ENCODE results near the gene POLK.

The POLK gene

DNA sequence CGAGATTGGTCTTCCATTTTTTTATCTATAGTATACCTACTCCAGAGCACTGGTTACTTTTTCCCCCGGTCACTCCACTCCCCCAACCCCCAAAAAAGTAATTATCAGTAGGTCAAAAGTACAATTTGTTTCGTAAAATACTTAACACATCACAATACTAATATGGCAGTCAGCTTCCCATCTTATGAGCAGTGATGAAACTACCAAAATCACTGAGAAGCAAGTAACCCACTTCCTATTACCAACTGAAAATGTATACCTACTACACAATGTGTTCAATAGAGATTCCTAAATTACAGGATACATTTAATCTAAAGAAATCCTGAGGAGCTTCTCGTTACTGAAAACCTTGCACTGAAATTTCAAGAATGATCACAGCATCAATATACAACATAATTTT, 2.1 kb upstream of the POLK start:
- H3K4me3 ChIP-seq (ENCODE audit: low read depth, low read length), result peak overlapping the region; percentile 82
- no peak for DNase-seq (ENCODE audit: low read depth, low spot score)
- TF ChIP-seq, protein P1, sequence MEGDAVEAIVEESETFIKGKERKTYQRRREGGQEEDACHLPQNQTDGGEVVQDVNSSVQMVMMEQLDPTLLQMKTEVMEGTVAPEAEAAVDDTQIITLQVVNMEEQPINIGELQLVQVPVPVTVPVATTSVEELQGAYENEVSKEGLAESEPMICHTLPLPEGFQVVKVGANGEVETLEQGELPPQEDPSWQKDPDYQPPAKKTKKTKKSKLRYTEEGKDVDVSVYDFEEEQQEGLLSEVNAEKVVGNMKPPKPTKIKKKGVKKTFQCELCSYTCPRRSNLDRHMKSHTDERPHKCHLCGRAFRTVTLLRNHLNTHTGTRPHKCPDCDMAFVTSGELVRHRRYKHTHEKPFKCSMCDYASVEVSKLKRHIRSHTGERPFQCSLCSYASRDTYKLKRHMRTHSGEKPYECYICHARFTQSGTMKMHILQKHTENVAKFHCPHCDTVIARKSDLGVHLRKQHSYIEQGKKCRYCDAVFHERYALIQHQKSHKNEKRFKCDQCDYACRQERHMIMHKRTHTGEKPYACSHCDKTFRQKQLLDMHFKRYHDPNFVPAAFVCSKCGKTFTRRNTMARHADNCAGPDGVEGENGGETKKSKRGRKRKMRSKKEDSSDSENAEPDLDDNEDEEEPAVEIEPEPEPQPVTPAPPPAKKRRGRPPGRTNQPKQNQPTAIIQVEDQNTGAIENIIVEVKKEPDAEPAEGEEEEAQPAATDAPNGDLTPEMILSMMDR (IDR thresholded peaks at IDR 0.05; ENCODE audit: insufficient read depth, low read length, missing control alignments), result no peak
- POLR2A ChIA-PET, result no interaction called here
- CTCF ChIA-PET, result interaction anchor here (0.8 to 1.0 kb wide), 3 partner anchors 171 to 273 kb away, joined by 3 read pairs; partner anchors contain the start of genes ANKRD31 and HMGCR

DNA sequence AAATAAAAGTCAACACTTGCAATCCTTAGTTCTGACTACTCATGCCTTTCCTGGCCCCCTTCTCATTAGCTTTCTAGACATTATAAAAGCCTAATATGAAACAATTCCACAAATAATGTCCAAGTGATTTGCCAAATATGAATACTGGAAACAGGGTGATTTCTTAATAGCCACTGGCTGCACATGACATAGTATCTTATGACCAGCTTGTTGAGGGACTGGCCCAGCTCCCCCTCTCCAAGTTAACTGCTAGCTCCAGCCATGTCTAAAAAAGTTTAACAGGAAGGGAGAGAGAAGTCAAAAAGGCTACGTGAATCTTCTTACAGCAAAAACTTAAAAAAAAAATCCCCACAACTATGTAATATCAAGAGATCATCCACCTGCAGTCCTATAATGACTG, 1.7 kb upstream of the POLK start:
- CTCF ChIA-PET, result interaction anchor here (0.8 to 0.9 kb wide), 2 partner anchors 171 to 274 kb away, joined by 3 read pairs; partner anchors contain the start of gene ANKRD31
- POLR2A ChIA-PET, result no interaction called here
- DNase-seq (ENCODE audit: low read depth, low spot score), result peak; percentile 17
- peak overlapping the region; percentile 82 for H3K4me3 ChIP-seq (ENCODE audit: low read depth, low read length)
- TF ChIP-seq, protein P1 (IDR thresholded peaks at IDR 0.05; ENCODE audit: insufficient read depth, low read length, missing control alignments), result no peak

DNA sequence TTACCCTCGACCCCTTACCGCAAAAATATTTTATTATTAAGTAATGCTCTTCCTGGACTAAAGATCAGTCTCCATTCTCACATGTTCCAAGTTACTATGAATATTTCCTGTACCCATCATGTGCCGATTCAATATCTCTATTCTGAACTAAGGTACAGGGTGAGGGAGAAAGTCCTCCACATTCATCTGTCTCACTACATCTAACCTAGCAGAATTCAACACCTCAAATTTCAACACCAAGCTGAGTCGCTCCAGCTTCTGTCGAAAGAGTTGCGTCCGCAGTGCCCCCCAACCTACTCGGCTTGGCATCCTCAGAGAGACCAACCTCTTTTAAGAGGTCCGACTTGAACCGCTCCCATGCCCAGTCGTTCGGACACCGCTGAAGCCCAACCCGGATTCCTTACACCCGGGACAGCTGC, 1.3 kb upstream of the POLK start:
- CTCF ChIA-PET, result interaction anchor here (0.9 kb wide), 1 partner anchor 170 kb away, joined by 3 read pairs; no protein-coding TSS in a partner anchor
- POLR2A ChIA-PET, result no interaction called here
- no peak for DNase-seq (ENCODE audit: low read depth, low spot score)
- TF ChIP-seq, protein P1 (IDR thresholded peaks at IDR 0.05; ENCODE audit: insufficient read depth, low read length, missing control alignments), result no peak
- H3K4me3 ChIP-seq (ENCODE audit: low read depth, low read length), result peak overlapping the region; percentile 82

DNA sequence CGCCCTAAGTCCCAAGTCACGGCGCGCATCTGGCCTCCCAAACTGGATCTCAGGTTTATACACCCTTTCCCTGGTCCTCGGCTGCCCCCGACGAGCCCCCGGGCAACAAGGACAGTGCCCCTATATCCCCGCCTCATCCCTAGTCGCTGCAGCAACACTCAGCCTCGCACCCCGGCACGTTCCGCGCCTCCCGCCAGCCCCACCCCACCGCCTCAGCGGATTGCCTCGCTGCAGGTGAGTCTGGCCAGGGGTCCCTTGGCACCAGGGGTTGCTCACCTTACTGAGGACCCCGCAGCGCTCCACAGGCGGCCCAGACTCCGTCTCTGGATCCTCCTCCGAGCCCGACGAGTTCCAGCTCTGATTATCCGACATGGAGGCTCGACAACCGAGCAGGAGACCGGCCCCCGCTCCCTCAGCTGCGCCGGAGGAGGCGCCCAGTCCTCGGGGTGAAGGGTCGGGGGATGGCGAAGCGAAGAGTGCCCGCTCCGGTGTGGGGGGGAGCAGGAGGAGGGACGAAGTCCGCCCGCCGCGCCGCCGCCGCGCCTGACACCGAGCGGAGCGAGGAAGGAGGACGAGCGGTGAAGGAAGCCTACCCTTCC, 756 bp upstream of the POLK start:
- TF ChIP-seq, protein P1 (IDR thresholded peaks at IDR 0.05; ENCODE audit: insufficient read depth, low read length, missing control alignments), result no peak
- ChIA-PET POLR2A (no interaction called here), CTCF (interaction anchor here (1.6 kb wide), 1 partner anchor 170 kb away, joined by 3 read pairs; no protein-coding TSS in a partner anchor)
- peak overlapping the region; percentile 82 for H3K4me3 ChIP-seq (ENCODE audit: low read depth, low read length)
- no peak for DNase-seq (ENCODE audit: low read depth, low spot score)

DNA sequence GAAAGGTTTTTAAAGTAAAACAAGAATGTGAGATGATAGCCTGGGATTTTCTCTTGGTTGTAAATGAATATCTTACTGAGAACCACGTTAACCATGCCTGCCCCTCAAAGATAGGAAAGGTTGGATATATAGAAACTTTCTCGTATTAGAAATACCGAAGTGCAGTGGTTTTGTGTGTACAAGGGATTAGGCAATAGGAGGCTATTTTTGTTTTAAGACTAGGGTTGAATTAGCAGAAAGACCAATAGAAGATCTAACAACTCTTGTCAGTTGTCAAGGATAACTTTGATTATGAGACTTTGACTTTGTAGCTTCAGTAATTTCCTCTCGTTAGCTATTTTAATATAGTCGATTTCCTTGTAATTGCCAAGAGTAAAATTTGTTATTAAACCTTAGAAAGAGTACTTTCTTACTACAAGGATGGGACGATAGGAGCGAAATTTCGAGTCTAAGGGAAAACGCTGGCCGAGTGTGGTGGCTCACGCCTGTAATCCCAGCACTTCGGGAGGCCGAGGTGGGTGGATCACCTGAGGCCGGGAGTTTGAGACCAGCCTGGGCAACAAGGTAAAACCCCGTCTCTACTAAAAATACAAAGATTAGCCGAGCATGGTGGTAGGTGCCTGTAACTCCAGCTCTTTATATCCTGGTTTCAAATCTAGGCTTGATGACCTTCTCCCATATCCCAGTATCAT, 838 bp downstream of the POLK start:
- DNase-seq (ENCODE audit: low read depth, low spot score), result no peak
- ChIA-PET POLR2A (interaction anchor here (0.8 to 1.1 kb wide), 2 partner anchors 54 to 110 kb away, joined by 3 read pairs; no protein-coding TSS in a partner anchor), CTCF (interaction anchor here (1.6 kb wide), 1 partner anchor 168 kb away, joined by 3 read pairs; no protein-coding TSS in a partner anchor)
- peak overlapping the region; percentile 81 for H3K4me3 ChIP-seq (ENCODE audit: low read depth, low read length)
- TF ChIP-seq, protein P1 (IDR thresholded peaks at IDR 0.05; ENCODE audit: insufficient read depth, low read length, missing control alignments), result no peak

DNA sequence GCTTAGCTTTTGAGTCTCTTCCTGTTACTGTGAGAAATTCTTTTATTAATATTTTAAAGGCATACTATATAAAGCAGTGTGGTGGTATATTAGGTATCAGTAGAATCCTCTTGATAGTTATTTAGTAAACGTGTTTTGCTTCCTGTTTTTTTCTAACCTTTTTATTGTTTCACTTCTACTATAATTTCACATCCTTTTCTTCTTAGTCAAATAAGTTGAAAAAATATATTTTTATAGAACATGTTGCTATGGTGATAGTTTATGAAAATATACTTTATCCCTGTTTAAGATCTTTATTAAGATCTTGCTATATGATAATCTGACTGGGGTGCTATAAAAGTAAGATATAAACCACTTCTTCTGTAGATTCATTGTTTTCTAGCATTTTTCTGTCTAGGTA, 2.1 kb downstream of the POLK start:
- POLR2A ChIA-PET, result no interaction called here
- no peak for DNase-seq (ENCODE audit: low read depth, low spot score)
- no peak overlapping the region for H3K4me3 ChIP-seq (ENCODE audit: low read depth, low read length)
- TF ChIP-seq, protein P1 (IDR thresholded peaks at IDR 0.05; ENCODE audit: insufficient read depth, low read length, missing control alignments), result no peak
- CTCF ChIA-PET, result no interaction called here

Data from AG04449 (cell line).